HTERT RPE-1 (cell line): ENCODE measurements around the gene MYL10.

Experiments
- in situ Hi-C: fragments of 300-500 bp; cut with MboI; formaldehyde crosslinking; loops from 4 replicates; pipeline ENCODE4 v1.14.3; 2020; ENCODE audit warnings: low sequenced_read_pairs

MYL10 gene

GRCh38 chr7:101629171-101629570 is at the start of gene MYL10:
Gene MYL10, minus strand, starts transcription at chr7:101629296. Its CDS starts 178 bp downstream, at chr7:101629118.
- in situ Hi-C loops = no loop called here

GRCh38 chr7:101678658-101679057 is 49.6 kb upstream of the MYL10 start:
- in situ Hi-C loops = no loop called here

- in situ Hi-C loops = no loop called here
Measured at GRCh38 chr7:101677797-101678479, 48.8 kb upstream of the MYL10 start.

GRCh38 chr7:101677391-101677790 is 48.3 kb upstream of the MYL10 start:
- in situ Hi-C loops = no loop called here

- in situ Hi-C loops = no loop called here
Measured at GRCh38 chr7:101676956-101677355, 47.9 kb upstream of the MYL10 start.

- in situ Hi-C loops = no loop called here
Measured at GRCh38 chr7:101676062-101676598, 47.0 kb upstream of the MYL10 start.

GRCh38 chr7:101674439-101674838 is 45.3 kb upstream of the MYL10 start:
- in situ Hi-C loops = no loop called here

- in situ Hi-C loops = no loop called here
Measured at GRCh38 chr7:101673951-101674350, 44.9 kb upstream of the MYL10 start.

- in situ Hi-C loops = no loop called here
Measured at GRCh38 chr7:101673315-101673714, 44.2 kb upstream of the MYL10 start.

GRCh38 chr7:101671371-101672356 is 42.6 kb upstream of the MYL10 start:
- in situ Hi-C loops = no loop called here

- in situ Hi-C loops = no loop called here
Measured at GRCh38 chr7:101669307-101669706, 40.2 kb upstream of the MYL10 start.

GRCh38 chr7:101668726-101669125 is 39.6 kb upstream of the MYL10 start:
- in situ Hi-C loops = no loop called here

- in situ Hi-C loops = no loop called here
Measured at GRCh38 chr7:101667920-101668319, 38.8 kb upstream of the MYL10 start.

- in situ Hi-C loops = no loop called here
Measured at GRCh38 chr7:101667399-101667798, 38.3 kb upstream of the MYL10 start.

GRCh38 chr7:101666741-101667140 is 37.6 kb upstream of the MYL10 start:
- in situ Hi-C loops = no loop called here

- in situ Hi-C loops = no loop called here
Measured at GRCh38 chr7:101666293-101666692, 37.2 kb upstream of the MYL10 start.

- in situ Hi-C loops = no loop called here
Measured at GRCh38 chr7:101664893-101665471, 35.9 kb upstream of the MYL10 start.

- in situ Hi-C loops = no loop called here
Measured at GRCh38 chr7:101664436-101664835, 35.3 kb upstream of the MYL10 start.

- in situ Hi-C loops = no loop called here
Measured at GRCh38 chr7:101663747-101664146, 34.7 kb upstream of the MYL10 start.

GRCh38 chr7:101662447-101662998 is 33.4 kb upstream of the MYL10 start:
- in situ Hi-C loops = no loop called here

- in situ Hi-C loops = no loop called here
Measured at GRCh38 chr7:101659706-101660105, 30.6 kb upstream of the MYL10 start.
